OCI-M1 (cell line): ENCODE results near the gene OR10AG1.

Experiments
- DNase-seq: peaks from one replicate; lab custom pipeline; 2025; lab: John Stamatoyannopoulos, UW

The OR10AG1 gene, protein sequence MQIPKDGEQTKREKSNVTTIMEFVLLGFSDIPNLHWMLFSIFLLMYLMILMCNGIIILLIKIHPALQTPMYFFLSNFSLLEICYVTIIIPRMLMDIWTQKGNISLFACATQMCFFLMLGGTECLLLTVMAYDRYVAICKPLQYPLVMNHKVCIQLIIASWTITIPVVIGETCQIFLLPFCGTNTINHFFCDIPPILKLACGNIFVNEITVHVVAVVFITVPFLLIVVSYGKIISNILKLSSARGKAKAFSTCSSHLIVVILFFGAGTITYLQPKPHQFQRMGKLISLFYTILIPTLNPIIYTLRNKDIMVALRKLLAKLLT

GRCh38 chr11:55969845-55970244 is at the start of gene OR10AG1:
OR10AG1 (minus strand) TSS chr11:55969945; CDS start chr11:55969907, 38 bp downstream.
- DNase-seq: no peak

GRCh38 chr11:56013805-56014204 is 44.1 kb upstream of the OR10AG1 start:
- DNase-seq: no peak

- no peak for DNase-seq
These were observed 41.0 kb upstream of the OR10AG1 start for GRCh38 chr11:56010716-56011115.

GRCh38 chr11:55994525-55994924 is 24.8 kb upstream of the OR10AG1 start, which contains the start of gene OR5F1:
OR5F1 (minus strand) TSS chr11:55994625; CDS start chr11:55994625, 0 bp downstream.
- DNase-seq: no peak

DNA sequence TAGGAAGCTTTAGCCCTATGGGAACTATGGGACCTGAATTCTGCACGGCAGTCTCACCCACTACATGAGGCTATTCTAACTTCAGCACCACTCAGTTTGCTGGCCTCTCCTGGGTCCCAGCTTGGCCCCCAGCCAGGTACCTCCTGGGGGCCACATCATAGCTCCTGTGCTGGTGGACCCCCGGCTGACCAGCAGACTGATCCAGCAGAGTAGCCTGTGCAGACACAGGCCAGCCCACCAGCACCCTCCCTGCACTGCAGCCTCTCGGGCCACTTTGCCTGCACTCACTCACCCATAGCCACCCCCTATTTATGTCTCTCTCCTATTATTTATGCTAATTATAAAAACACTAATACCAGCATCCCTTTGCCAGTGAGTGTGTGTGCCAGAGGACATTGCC is 1.2 kb upstream of the OR10AG1 start:
- DNase-seq: no peak

DNA sequence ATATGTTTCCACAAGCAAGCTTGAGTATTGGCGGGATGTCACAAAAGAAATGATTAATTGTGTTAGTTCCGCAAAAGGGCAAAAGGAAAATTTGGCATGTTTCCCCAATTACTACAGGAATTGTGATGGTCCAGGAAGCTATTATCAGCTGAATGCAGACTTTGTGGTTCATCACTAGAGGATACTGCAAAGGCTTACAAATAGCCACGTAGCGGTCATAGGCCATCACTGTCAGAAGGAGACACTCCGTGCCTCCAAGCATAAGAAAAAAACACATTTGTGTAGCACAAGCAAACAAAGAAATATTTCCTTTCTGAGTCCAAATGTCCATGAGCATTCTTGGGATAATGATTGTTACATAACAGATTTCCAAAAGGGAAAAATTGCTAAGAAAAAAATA is 1.8 kb downstream of the OR10AG1 start:
- peak; percentile 92 for DNase-seq

DNA sequence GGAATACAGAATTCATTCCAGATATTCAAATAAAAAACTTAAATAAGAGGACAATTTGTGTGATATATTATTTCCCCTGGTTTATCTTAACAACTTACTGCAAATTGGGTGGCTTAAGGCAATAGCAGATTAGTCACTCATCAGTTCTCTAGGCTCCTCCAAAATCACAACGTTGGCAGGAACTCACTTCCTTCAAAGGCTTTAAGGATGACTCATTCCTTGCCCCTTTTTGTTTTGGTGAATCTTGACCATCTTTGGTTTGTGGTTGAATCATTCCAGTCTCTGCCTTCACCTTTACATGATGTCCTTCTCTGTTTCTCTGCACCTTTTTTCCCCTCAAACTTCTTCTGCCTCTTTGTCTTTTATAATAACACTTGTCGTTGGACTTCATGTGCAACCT is 3.4 kb downstream of the OR10AG1 start:
- peak; percentile 33 for DNase-seq

GRCh38 chr11:55956521-55956920 is 13.2 kb downstream of the OR10AG1 start:
- no peak for DNase-seq

DNA sequence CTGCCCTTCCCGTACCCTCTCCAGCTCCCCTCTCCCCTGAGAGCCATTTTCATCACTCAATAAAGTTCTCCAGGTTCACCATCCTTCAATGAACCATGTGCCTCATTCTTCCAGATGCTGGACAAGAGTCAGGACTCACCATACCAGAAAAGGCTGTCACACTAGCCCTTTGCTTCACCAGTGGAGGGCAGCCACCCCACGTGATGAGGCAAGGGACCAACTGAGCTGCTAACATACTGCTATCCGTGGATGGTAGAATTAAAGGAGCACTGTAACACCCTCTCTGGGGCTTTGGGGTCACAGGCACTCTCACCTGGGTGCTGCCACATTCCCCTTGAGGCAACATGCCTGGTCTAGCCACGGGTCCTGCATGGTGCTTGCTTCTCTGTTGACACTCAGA is 20.4 kb downstream of the OR10AG1 start:
- DNase-seq: no peak

DNA sequence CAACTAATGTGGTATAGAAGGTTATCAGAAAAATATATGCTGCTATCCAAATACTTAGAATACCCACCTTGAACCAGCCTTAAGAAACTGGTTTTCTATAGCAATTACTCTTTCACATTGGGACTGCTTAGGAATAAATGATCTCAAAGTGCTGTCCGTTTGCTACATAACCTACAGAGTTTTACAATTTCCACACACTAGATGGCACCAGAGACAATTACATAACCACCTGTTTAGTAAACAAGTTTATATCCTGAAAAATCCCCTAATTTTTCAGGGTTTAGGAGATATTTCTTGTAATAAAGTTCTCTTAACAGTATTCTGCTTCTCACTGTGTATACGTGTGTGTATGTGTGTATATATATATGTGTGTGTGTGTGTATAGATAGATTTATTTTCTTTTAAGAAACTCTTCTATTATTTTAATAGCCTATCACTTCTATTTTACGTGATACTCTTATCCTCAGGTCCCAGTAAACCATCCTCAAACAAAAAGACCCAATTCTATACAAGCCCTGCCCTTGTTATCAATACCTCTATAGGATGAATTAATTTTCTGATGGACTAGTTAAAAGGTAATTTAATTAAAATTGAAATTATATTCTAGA is 26.9 kb downstream of the OR10AG1 start:
- peak; percentile 72 for DNase-seq

- no peak for DNase-seq
These were observed 33.4 kb downstream of the OR10AG1 start, which contains the start of gene OR5I1 for GRCh38 chr11:55936300-55936699. OR5I1 (minus strand) TSS chr11:55936400; CDS start chr11:55936400, 0 bp downstream.

GRCh38 chr11:55920537-55920936 is 49.2 kb downstream of the OR10AG1 start:
- no peak for DNase-seq
